SK-N-SH (cell line): ENCODE data around the gene RADIL. TPM values are rescaled to one million over a fixed set of nuclear protein-coding genes. Genes with fewer than 3 reads are reported as not detected.

Source experiments
- CTCF ChIA-PET: fragments of 300-600, 350-600 bp; formaldehyde crosslinking; extraction: SDS; loops from one replicate; lab custom pipeline; 2021; lab: Yijun Ruan, JAX
- POLR2A ChIA-PET: fragments of 350-600 bp; sonication (Branson Sonifier 250); formaldehyde crosslinking; extraction: SDS; loops from one replicate; lab custom pipeline; 2020; ENCODE audit warnings: antibody characterized with exemption, inconsistent platforms; lab: Yijun Ruan, JAX
- DNase-seq: peaks from one replicate; pipeline ENCODE4 v3.0.0; 2012
- H2AFZ ChIP-seq: fragments of 200-600 bp; sonication (generic); 2 replicates; pipeline ENCODE4 v1.8.1; 2016; ENCODE audit warnings: antibody characterized with exemption, mild to moderate bottlenecking, low read depth
- H3F3A ChIP-seq: fragments of 200-600 bp; sonication (generic); replicated peaks from 2 replicates; pipeline ENCODE3; 2016; ENCODE audit warnings: antibody characterized with exemption, mild to moderate bottlenecking; ENCODE audit not compliant: insufficient read depth
- H3K27ac ChIP-seq, 2 experiments: fragments of 200-500 bp in 1 of 2; fragments of 200-600 bp in 1 of 2; sonication (Bioruptor generic) in 1 of 2; sonication (generic), shearing (Covaris generic) in 1 of 2; 2 replicates each; pipeline versions ENCODE4 v1.5.1 to v1.6.1; 2014 to 2016; ENCODE audit warnings: low read depth in 2 of 2, inconsistent platforms in 1 of 2, low read length in 1 of 2, mild to moderate bottlenecking in 1 of 2, mixed read lengths in 1 of 2
- H3K27me3 ChIP-seq: fragments of 200-600 bp; sonication (generic), shearing (Covaris generic); 2 replicates; pipeline ENCODE4 v1.6.1; 2016; ENCODE audit warnings: mixed run types; ENCODE audit not compliant: insufficient read depth
- H3K36me3 ChIP-seq, 2 experiments: fragments of 200-500 bp in 1 of 2; fragments of 200-600 bp in 1 of 2; sonication (Bioruptor generic) in 1 of 2; sonication (generic) in 1 of 2; replicated peaks in 1 of 2; 2 replicates each; pipeline versions ENCODE3 to v1.5.1; 2014 to 2016; ENCODE audit warnings: low read length in 1 of 2, mild to moderate bottlenecking in 1 of 2; ENCODE audit not compliant: insufficient read depth in 2 of 2, control insufficient read depth in 1 of 2
- H3K4me1 ChIP-seq, 2 experiments: fragments of 200-500 bp in 1 of 2; fragments of 200-600 bp in 1 of 2; sonication (Bioruptor generic) in 1 of 2; sonication (generic), shearing (Covaris generic) in 1 of 2; 2 replicates each; pipeline versions ENCODE4 v1.5.1 to v1.6.1; 2014 to 2016; ENCODE audit warnings: low read depth in 1 of 2, low read length in 1 of 2, mixed run types in 1 of 2; ENCODE audit not compliant: insufficient read depth in 2 of 2, control insufficient read depth in 1 of 2
- H3K4me2 ChIP-seq: fragments of 200-600 bp; sonication (generic), shearing (Covaris generic); 2 replicates; pipeline ENCODE4 v1.6.1; 2017; ENCODE audit warnings: mixed run types
- H3K4me3 ChIP-seq, 2 experiments: fragments of 200-500 bp in 1 of 2; fragments of 200-600 bp in 1 of 2; sonication (Bioruptor generic) in 1 of 2; sonication (generic), shearing (Covaris generic) in 1 of 2; 2 replicates each; pipeline versions ENCODE4 v1.5.1 to v1.8.1; 2014 to 2016; ENCODE audit warnings: low read depth in 2 of 2, inconsistent platforms in 1 of 2, low read length in 1 of 2, mild to moderate bottlenecking in 1 of 2, mixed read lengths in 1 of 2, moderate library complexity in 1 of 2
- H3K79me2 ChIP-seq: fragments of 200-600 bp; sonication (generic); 2 replicates; pipeline ENCODE4 v1.8.1; 2017; ENCODE audit warnings: mild to moderate bottlenecking; ENCODE audit not compliant: insufficient read depth
- H3K9ac ChIP-seq: fragments of 200-600 bp; sonication (generic); 2 replicates; pipeline ENCODE4 v1.6.1; 2017; ENCODE audit warnings: mixed run types
- H3K9me2 ChIP-seq: fragments of 200-600 bp; sonication (generic); 2 replicates; pipeline ENCODE4 v1.6.1; 2017; ENCODE audit warnings: mixed run types
- H3K9me3 ChIP-seq: fragments of 200-600 bp; sonication (generic); 2 replicates; pipeline ENCODE4 v1.6.1; 2017; ENCODE audit warnings: mixed run types, mild to moderate bottlenecking, moderate library complexity
- H4K20me1 ChIP-seq: fragments of 200-600 bp; sonication (generic); 2 replicates; pipeline ENCODE4 v1.6.1; 2017; ENCODE audit warnings: mild to moderate bottlenecking, mixed run types; ENCODE audit not compliant: insufficient read depth
- CHD2 ChIP-seq: fragments of 150-350 bp; IDR thresholded peaks from 2 replicates; pipeline ENCODE4 v1.6.1; 2018; ENCODE audit warnings: low read length; ENCODE audit not compliant: partially characterized antibody
- CTCF ChIP-seq: fragments of 200-600 bp; sonication (generic); IDR thresholded peaks from 2 replicates; pipeline ENCODE4 v1.6.1; 2017; ENCODE audit warnings: antibody characterized with exemption, mild to moderate bottlenecking, moderate library complexity
- ELF1 ChIP-seq: IDR thresholded peaks from 2 replicates; pipeline ENCODE4 v1.4.0; 2012
- EP300 ChIP-seq, 2 experiments: IDR thresholded peaks; 2 replicates each; pipeline versions ENCODE4 v1.4.0 to v1.6.1; 2012; ENCODE audit warnings: borderline replicate concordance in 1 of 2, low read depth in 1 of 2, low read length in 1 of 2
- FOSL2 ChIP-seq: IDR thresholded peaks from 2 replicates; pipeline ENCODE4 v1.4.0; 2012; ENCODE audit warnings: low read depth, mild to moderate bottlenecking, moderate library complexity, borderline replicate concordance
- FOXJ3 ChIP-seq: sonication (generic); formaldehyde crosslinking; IDR thresholded peaks from 2 replicates; pipeline ENCODE4 v1.5.1; 2020; ENCODE audit warnings: mild to moderate bottlenecking, missing genetic modification reagents
- FOXM1 ChIP-seq: IDR thresholded peaks from 2 replicates; pipeline ENCODE4 v1.4.0; 2012; ENCODE audit warnings: low read depth, mild to moderate bottlenecking
- GABPA ChIP-seq: IDR thresholded peaks from 2 replicates; pipeline ENCODE4 v1.4.0; 2012; ENCODE audit warnings: low read depth, mild to moderate bottlenecking
- GATA2 ChIP-seq: sonication (generic); formaldehyde crosslinking; IDR thresholded peaks from 2 replicates; pipeline ENCODE4 v1.5.0; 2020; ENCODE audit warnings: mild to moderate bottlenecking, missing genetic modification reagents
- JUND ChIP-seq: IDR thresholded peaks from 2 replicates; pipeline ENCODE4 v1.4.0; 2012
- MEF2A ChIP-seq: IDR thresholded peaks from 2 replicates; pipeline ENCODE4 v1.4.0; 2012; ENCODE audit warnings: low read depth, borderline replicate concordance
- MXI1 ChIP-seq: IDR thresholded peaks from 2 replicates; pipeline ENCODE4 v1.6.1; 2012; ENCODE audit warnings: mild to moderate bottlenecking, low read depth, low read length, improper control_type of control experiment
- NRF1 ChIP-seq: IDR thresholded peaks from 2 replicates; pipeline ENCODE4 v1.6.1; 2012; ENCODE audit warnings: low read depth, mild to moderate bottlenecking, low read length
- RXRA ChIP-seq: IDR thresholded peaks from 2 replicates; pipeline ENCODE4 v1.4.0; 2012; ENCODE audit warnings: low read depth, mild to moderate bottlenecking, borderline replicate concordance
- SIN3A ChIP-seq: IDR thresholded peaks from 2 replicates; pipeline ENCODE4 v1.6.1; 2012; ENCODE audit warnings: low read depth, mild to moderate bottlenecking, low read length, moderate library complexity, borderline replicate concordance
- SMC3 ChIP-seq: IDR thresholded peaks from 2 replicates; pipeline ENCODE4 v1.6.1; 2012; ENCODE audit warnings: low read depth, low read length, improper control_type of control experiment
- TAF1 ChIP-seq: IDR thresholded peaks from 2 replicates; pipeline ENCODE4 v1.6.1; 2012; ENCODE audit warnings: low read depth, mild to moderate bottlenecking, low read length, moderate library complexity, borderline replicate concordance
- YY1 ChIP-seq: IDR thresholded peaks from 2 replicates; pipeline ENCODE4 v1.4.0; 2012; ENCODE audit warnings: low read depth, mild to moderate bottlenecking
- WGBS: methylation state at CpG from one replicate; pipeline ENCODE4 v1.1.6; 2017; ENCODE audit warnings: low lambda C conversion rate; 5-methylcytosine and 5-hydroxymethylcytosine counted together
- polyA plus RNA-seq, 3 experiments: library from polyadenylated mRNA; depleted of rRNA; stranded (reverse); fragments of >200 nt; gene quantifications; 2 replicates each; pipeline ENCODE4 v1.2.3, GENCODE V29; 2012
- TF ChIP-seq, protein P1 (sequence below): IDR thresholded peaks from 2 replicates; pipeline ENCODE4; 2012
- TF ChIP-seq, protein P2 (sequence below): IDR thresholded peaks from 2 replicates; pipeline ENCODE4 v1.4.0; 2012; ENCODE audit warnings: low read depth

RADIL gene
- polyA plus RNA-seq, 1 of the 3 experiments (the other 2 are of a cell fraction) = 4.3 TPM

GRCh38 chr7:4905171-4905570 lies 21.7 kb upstream of the RADIL start:
- CTCF ChIA-PET = no interaction called here
- no peak overlapping the region for H3K9ac ChIP-seq
- no peak overlapping the region for H3K4me2 ChIP-seq
- H3K9me2 ChIP-seq = no peaks in the 10 kb centered on the region
- TF ChIP-seq, protein P1, sequence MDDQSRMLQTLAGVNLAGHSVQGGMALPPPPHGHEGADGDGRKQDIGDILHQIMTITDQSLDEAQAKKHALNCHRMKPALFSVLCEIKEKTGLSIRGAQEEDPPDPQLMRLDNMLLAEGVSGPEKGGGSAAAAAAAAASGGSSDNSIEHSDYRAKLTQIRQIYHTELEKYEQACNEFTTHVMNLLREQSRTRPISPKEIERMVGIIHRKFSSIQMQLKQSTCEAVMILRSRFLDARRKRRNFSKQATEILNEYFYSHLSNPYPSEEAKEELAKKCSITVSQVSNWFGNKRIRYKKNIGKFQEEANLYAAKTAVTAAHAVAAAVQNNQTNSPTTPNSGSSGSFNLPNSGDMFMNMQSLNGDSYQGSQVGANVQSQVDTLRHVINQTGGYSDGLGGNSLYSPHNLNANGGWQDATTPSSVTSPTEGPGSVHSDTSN = no peak
- TF ChIP-seq CTCF (no peak), RXRA (no peak), MEF2A (no peak), FOXM1 (no peak)
- H4K20me1 ChIP-seq = no peaks in the 10 kb centered on the region
- POLR2A ChIA-PET = no interaction called here
- no peak overlapping the region for H3K4me3 ChIP-seq
- no peak overlapping the region for H2AFZ ChIP-seq
- H3K4me1 ChIP-seq = peaks cover 0 to 2% of the 10 kb centered on the region in 2 experiments; a peak in 1 of 4 replicates
- no peaks in the 10 kb centered on the region for H3K79me2 ChIP-seq
- no peaks in the 10 kb centered on the region for H3F3A ChIP-seq
- H3K36me3 ChIP-seq = no peaks in the 10 kb centered on the region
- H3K9me3 ChIP-seq = no peaks in the 10 kb centered on the region
- H3K27me3 ChIP-seq = peaks cover 4% of the 10 kb centered on the region; the same call in 1 of the 2 replicates
- H3K27ac ChIP-seq = no peak overlapping the region
- WGBS = 81% methylated on average over 1 of the region's 1 CpG
- DNase-seq = no peak

GRCh38 chr7:4904346-4904745 lies 20.8 kb upstream of the RADIL start:
- TF ChIP-seq TAF1 = no peak
- no peak for TF ChIP-seq GABPA
- no peak for TF ChIP-seq FOSL2
- no peak for TF ChIP-seq EP300 (IDR thresholded peaks at IDR 0.05; ENCODE audit: borderline replicate concordance in 1 of 2, low read depth in 1 of 2, low read length in 1 of 2)
- TF ChIP-seq NRF1 = no peak
- no peak for TF ChIP-seq SMC3
- no peak for TF ChIP-seq JUND
- no peak for TF ChIP-seq SIN3A
- no peak for TF ChIP-seq GATA2
- TF ChIP-seq, protein P1 = no peak
- TF ChIP-seq FOXJ3 (CRISPR knock-in tag) = no peak
- TF ChIP-seq, protein P2, sequence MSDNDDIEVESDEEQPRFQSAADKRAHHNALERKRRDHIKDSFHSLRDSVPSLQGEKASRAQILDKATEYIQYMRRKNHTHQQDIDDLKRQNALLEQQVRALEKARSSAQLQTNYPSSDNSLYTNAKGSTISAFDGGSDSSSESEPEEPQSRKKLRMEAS = no peak
- no peak for TF ChIP-seq MXI1
- no peak for TF ChIP-seq CHD2
- TF ChIP-seq YY1 = no peak
- TF ChIP-seq ELF1 = no peak

More at GRCh38 chr7:4904346-4904745, 20.8 kb upstream of the RADIL start:
- ChIA-PET CTCF (interaction anchor here (0.5 to 2.2 kb wide), 2 partner anchors 21 to 106 kb away, joined by 3 to 6 read pairs; partner anchors contain the start of gene RADIL), POLR2A (no interaction called here)
- Histone ChIP-seq H3K9ac (no peak overlapping the region), H3K36me3 (no peaks in the 10 kb centered on the region), H3K4me3 (no peak overlapping the region), H3K4me2 (no peak overlapping the region), H3K79me2 (no peaks in the 10 kb centered on the region), H3K9me3 (no peaks in the 10 kb centered on the region), H2AFZ (no peak overlapping the region), H3K4me1 (peaks cover 0 to 2% of the 10 kb centered on the region in 2 experiments; a peak in 1 of 4 replicates), H3F3A (no peaks in the 10 kb centered on the region), H4K20me1 (no peaks in the 10 kb centered on the region), H3K9me2 (no peaks in the 10 kb centered on the region), H3K27ac (no peak overlapping the region), H3K27me3 (peaks cover 4% of the 10 kb centered on the region; the same call in 1 of the 2 replicates)
- no peak for DNase-seq
